ENCODE measurements around the gene KLHDC7B. TPM values are rescaled to one million over a fixed set of nuclear protein-coding genes. Genes with fewer than 3 reads are reported as not detected.

Gene KLHDC7B
- total and polyA plus RNA-seq, 2 of the 13 experiments (the other 11 are each of a cell fraction or from before 2014, with no cell fraction given): 0.11 TPM; not detected in 1

- TF ChIP-seq ZNF33A (CRISPR knock-in tag; IDR thresholded peaks at IDR 0.05; ENCODE audit: borderline replicate concordance): no peak
- TF ChIP-seq, protein P1, sequence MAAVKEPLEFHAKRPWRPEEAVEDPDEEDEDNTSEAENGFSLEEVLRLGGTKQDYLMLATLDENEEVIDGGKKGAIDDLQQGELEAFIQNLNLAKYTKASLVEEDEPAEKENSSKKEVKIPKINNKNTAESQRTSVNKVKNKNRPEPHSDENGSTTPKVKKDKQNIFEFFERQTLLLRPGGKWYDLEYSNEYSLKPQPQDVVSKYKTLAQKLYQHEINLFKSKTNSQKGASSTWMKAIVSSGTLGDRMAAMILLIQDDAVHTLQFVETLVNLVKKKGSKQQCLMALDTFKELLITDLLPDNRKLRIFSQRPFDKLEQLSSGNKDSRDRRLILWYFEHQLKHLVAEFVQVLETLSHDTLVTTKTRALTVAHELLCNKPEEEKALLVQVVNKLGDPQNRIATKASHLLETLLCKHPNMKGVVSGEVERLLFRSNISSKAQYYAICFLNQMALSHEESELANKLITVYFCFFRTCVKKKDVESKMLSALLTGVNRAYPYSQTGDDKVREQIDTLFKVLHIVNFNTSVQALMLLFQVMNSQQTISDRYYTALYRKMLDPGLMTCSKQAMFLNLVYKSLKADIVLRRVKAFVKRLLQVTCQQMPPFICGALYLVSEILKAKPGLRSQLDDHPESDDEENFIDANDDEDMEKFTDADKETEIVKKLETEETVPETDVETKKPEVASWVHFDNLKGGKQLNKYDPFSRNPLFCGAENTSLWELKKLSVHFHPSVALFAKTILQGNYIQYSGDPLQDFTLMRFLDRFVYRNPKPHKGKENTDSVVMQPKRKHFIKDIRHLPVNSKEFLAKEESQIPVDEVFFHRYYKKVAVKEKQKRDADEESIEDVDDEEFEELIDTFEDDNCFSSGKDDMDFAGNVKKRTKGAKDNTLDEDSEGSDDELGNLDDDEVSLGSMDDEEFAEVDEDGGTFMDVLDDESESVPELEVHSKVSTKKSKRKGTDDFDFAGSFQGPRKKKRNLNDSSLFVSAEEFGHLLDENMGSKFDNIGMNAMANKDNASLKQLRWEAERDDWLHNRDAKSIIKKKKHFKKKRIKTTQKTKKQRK (IDR thresholded peaks at IDR 0.05; ENCODE audit: low read length): no peak
- no peak for TF ChIP-seq CERS6 (CRISPR knock-in tag; IDR thresholded peaks at IDR 0.05)
- no peak for TF ChIP-seq RFX5 (IDR thresholded peaks at IDR 0.05; ENCODE audit: low read depth, low read length)
- TF ChIP-seq REXO4 (CRISPR knock-in tag; IDR thresholded peaks at IDR 0.05; ENCODE audit: borderline replicate concordance): no peak
- TF ChIP-seq RFX3 (CRISPR knock-in tag; IDR thresholded peaks at IDR 0.05): no peak
Observed at GRCh38 chr22:50537765-50538164, 7.9 kb upstream of the KLHDC7B start (continued).

GRCh38 chr22:50540381-50540780, 5.3 kb upstream of the KLHDC7B start:
- no peak overlapping the region for H3K4me2 ChIP-seq (ENCODE audit: low read depth, low read length)
- in situ Hi-C loops (cut with HindIII; ENCODE audit: extremely low pct_ligation_motif_present, low pct_unique_long_range_greater_than_20kb): no loop called here
- 91% methylated on average over 10 of the region's 10 CpGs for WGBS (ENCODE audit: low lambda C conversion rate)

More at GRCh38 chr22:50540381-50540780, 5.3 kb upstream of the KLHDC7B start:
- no peak overlapping the region for H3K9ac ChIP-seq (ENCODE audit: insufficient read depth, low read depth, low read length)
- H3K4me1 ChIP-seq (ENCODE audit: insufficient read depth, low read length): peaks cover 28% of the 10 kb centered on the region
- ChIA-PET CTCF (ENCODE audit: low intra/inter-chr PET ratio, low total read pairs) (no interaction called here), POLR2A (interaction anchor here (1.7 to 2.2 kb wide), 5 partner anchors 8 to 15 kb away, joined by 4 to 18 read pairs (median 5); partner anchors contain the start of gene SCO2)
- H3K36me3 ChIP-seq (replicated peaks in 1 of 2; ENCODE audit: control insufficient read depth in 1 of 2, insufficient read depth in 2 of 2, low read length in 2 of 2): no peaks in the 10 kb centered on the region
- H3K4me3 ChIP-seq (replicated peaks in 1 of 3; ENCODE audit: insufficient read depth in 1 of 3, low read depth in 2 of 3, low read length in 3 of 3): no peak overlapping the region
- H3K27ac ChIP-seq (ENCODE audit: extremely low read length, insufficient read depth, low read length): no peak overlapping the region
- intact Hi-C loops (cut with micrococcal nuclease; ENCODE audit: unreplicated experiment): no loop called here
- no peak for TF ChIP-seq ZBTB42 (CRISPR knock-in tag; IDR thresholded peaks at IDR 0.05)
- no peaks in the 10 kb centered on the region for H3K9me3 ChIP-seq (ENCODE audit: low read length)
- FAIRE-seq (no peak), DNase-seq (ENCODE audit: low spot score) (no peak), ATAC-seq (no peak)
- BruUV-seq (replicated peaks): no TSS peak
- no peak overlapping the region for H2AFZ ChIP-seq (ENCODE audit: low read length)
- no peaks in the 10 kb centered on the region for H4K20me1 ChIP-seq (ENCODE audit: insufficient read depth, low read length)
- no peaks in the 10 kb centered on the region for H3K79me2 ChIP-seq (ENCODE audit: insufficient read depth, low read length)
- H3K27me3 ChIP-seq (ENCODE audit: control insufficient read depth in 1 of 2, insufficient read depth in 2 of 2, low read length in 2 of 2): peaks cover 0 to 7% of the 10 kb centered on the region in 2 experiments; a peak in 3 of 5 replicates
